BLaER1 (cell line): Measurements from ENCODE around the gene SAC3D1.
"Not testable (repeated sequence)": the region's sequence is repeated elsewhere in the genome, so short reads cannot be mapped to it uniquely, and the experiment has no call there.

Experiments used
- H3K27ac ChIP-seq: shearing (Covaris generic); formaldehyde crosslinking; 2 replicates; pipeline ENCODE4 v1.8.1; 2022
- H3K27me3 ChIP-seq: shearing (Covaris generic); formaldehyde crosslinking; 2 replicates; pipeline ENCODE4 v1.8.1; 2022
- H3K36me3 ChIP-seq: shearing (Covaris generic); formaldehyde crosslinking; 2 replicates; pipeline ENCODE4 v1.8.1; 2022
- H3K4me1 ChIP-seq: shearing (Covaris generic); formaldehyde crosslinking; 2 replicates; pipeline ENCODE4 v1.8.1; 2022
- H3K4me2 ChIP-seq: shearing (Covaris generic); formaldehyde crosslinking; 2 replicates; pipeline ENCODE4 v1.8.1; 2022
- H3K4me3 ChIP-seq: shearing (Covaris generic); formaldehyde crosslinking; 2 replicates; pipeline ENCODE4 v1.8.1; 2022
- H3K9ac ChIP-seq: shearing (Covaris generic); formaldehyde crosslinking; 2 replicates; pipeline ENCODE4 v1.8.1; 2022
- H3K9me3 ChIP-seq: shearing (Covaris generic); formaldehyde crosslinking; 2 replicates; pipeline ENCODE4 v1.8.1; 2022
- H4K20me1 ChIP-seq: shearing (Covaris generic); formaldehyde crosslinking; 2 replicates; pipeline ENCODE4 v1.8.1; 2022
- Cebpa-rat ChIP-seq: shearing (Covaris generic); IDR thresholded peaks from 2 replicates; pipeline ENCODE4 v1.8.1; 2022

SAC3D1 gene

DNA sequence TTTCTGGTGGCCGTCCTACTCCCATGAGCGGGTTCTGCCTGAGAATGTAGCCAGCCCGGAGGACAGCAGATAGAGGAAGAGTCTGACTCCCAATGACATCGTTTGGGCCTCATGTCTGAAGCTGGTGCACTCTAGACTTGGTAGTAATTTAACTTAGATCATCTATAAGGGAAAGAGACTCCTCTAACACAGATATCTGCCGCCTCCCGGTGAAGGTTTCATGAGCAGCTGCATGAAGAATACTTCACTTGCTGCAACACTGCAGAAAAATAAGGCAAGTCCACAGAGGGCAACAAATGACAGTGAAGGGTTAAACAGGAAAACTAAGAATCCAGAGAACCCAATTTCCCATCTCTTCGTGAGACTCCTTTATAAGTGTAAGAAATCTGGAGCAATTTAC is 33.0 kb upstream of the SAC3D1 start:
- Histone ChIP-seq H3K4me1 (peaks cover 3% of the 10 kb centered on the region), H3K4me2 (no peak overlapping the region), H3K9ac (no peak overlapping the region), H4K20me1 (no peaks in the 10 kb centered on the region), H3K4me3 (no peak overlapping the region), H3K27me3 (no peaks in the 10 kb centered on the region), H3K36me3 (no peaks in the 10 kb centered on the region), H3K27ac (no peak overlapping the region), H3K9me3 (no peaks in the 10 kb centered on the region)
- no peak for TF ChIP-seq Cebpa-rat

DNA sequence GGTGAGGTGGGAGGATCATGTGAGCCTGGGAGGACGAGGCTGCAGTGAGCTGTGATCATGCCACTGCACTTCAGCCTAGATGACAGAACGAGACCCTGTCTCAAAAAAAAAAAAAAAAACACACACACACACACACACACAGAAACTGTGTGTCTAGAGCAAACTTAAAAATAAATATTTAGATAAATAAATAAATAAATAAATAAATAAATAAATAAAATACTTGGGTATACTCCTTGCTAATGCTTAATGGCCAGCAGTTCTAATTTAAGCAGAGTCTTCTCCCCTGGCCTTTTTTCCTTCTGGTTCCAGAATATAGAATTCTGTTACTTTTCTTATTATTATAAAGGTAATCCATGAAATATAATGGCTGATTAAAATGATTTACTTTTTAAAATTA is 32.1 kb upstream of the SAC3D1 start:
- no peak for TF ChIP-seq Cebpa-rat
- Histone ChIP-seq H3K27me3 (no peaks in the 10 kb centered on the region), H4K20me1 (no peaks in the 10 kb centered on the region), H3K4me1 (peaks cover 7% of the 10 kb centered on the region), H3K9me3 (no peaks in the 10 kb centered on the region), H3K9ac (no peak overlapping the region), H3K4me2 (no peak overlapping the region), H3K36me3 (no peaks in the 10 kb centered on the region), H3K4me3 (no peak overlapping the region), H3K27ac (no peak overlapping the region)

DNA sequence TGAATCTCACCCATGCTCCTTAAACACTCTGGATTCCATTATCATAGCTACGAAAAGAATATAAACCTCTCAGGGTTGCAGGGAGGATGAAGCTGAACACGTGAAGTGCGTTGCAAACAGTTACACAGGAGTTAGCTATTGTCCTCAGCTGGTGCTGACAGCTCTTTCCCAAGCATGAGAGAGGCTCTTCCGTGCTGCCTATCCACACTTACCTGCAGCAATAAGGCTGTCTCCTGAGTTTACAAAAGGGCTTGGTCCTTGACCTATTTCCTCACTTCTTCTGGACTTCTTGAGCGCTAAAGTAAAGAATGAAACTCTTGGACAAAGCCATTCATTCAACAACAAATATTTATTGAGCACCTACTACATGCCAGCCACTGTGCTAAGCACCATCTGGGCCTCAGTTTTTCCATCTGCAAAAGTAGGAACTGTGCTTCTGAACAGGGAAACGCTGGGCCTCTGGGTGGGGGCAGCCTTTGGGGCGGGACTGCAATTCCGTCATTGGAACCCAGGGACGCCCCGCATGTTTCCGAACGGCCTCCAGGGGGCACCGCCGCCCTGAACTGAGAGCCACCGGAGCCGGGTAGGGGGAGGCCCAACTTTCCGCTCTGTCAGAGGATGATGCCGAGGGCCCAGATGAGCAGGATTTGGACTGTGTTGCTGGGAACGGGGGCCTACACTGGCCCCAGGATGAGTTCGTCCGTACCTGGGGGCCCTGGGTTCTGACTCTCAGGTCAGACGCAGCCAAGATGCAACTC is 27.7 kb upstream of the SAC3D1 start:
- Histone ChIP-seq H3K9ac (peak overlapping the region; percentile 86), H3K27me3 (no peaks in the 10 kb centered on the region), H3K36me3 (peaks cover 11% of the 10 kb centered on the region), H3K4me1 (peaks cover 40% of the 10 kb centered on the region), H3K4me3 (peak overlapping the region; percentile 77), H4K20me1 (no peaks in the 10 kb centered on the region; the same call in 1 of the 2 replicates), H3K27ac (peak overlapping the region; percentile 94), H3K4me2 (peak overlapping the region; percentile 92), H3K9me3 (no peaks in the 10 kb centered on the region)
- no peak for TF ChIP-seq Cebpa-rat

DNA sequence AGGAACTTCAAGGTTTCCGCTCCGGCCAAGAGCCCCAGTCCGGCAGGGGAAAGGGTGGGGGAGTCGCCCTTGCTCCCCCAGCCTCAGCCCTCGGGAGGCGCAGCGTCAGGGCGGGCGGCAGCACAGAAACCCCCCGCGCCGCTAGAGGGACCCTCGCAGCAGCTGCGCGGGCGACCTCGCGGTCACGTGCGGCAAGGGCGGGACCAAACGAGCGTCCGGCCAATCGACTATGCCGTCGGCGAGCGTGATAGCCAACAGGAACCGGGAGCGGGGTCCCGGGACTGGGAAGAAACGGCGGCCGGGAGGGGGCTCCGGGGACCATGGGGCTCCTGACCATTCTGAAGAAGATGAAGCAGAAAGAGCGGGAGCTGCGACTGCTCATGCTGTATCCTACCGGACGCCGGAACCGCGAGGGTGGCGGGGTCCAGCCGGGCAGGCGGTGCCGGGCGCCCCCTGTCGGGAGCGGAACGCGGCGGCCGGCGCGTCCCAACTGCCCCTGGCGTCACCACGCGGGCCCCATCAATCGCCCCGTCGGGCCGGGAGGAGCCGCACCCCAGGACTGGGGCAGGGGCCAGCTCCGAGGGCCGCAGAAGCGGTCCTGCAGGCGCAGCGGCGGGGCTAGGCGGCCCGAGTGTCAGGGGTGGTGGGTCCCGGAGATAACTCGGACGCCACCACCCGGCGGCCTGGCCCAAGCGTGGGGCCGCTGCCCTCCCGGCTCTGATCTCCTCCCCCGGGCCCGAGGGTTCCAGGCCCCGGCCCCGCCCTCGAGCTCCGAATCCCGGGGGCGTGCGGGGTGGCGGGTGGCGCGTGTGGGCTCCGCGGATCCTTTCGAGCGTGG is 26.9 kb upstream of the SAC3D1 start, which contains the start of gene ARL2:
ARL2 (plus strand) TSS at position 273 of the 838 bp plus-strand sequence; CDS start at position 321, 48 bp downstream.
- Histone ChIP-seq H4K20me1 (no peaks in the 10 kb centered on the region; the same call in 1 of the 2 replicates), H3K36me3 (peaks cover 19% of the 10 kb centered on the region), H3K4me1 (peaks cover 40% of the 10 kb centered on the region), H3K27me3 (no peaks in the 10 kb centered on the region), H3K4me2 (peak within 1 kb of the TSS; percentile 92), H3K9ac (peak within 1 kb of the TSS; percentile 86), H3K4me3 (peak within 1 kb of the TSS; percentile 77), H3K9me3 (no peaks in the 10 kb centered on the region), H3K27ac (peak within 1 kb of the TSS; percentile 94)
- no peak for TF ChIP-seq Cebpa-rat

DNA sequence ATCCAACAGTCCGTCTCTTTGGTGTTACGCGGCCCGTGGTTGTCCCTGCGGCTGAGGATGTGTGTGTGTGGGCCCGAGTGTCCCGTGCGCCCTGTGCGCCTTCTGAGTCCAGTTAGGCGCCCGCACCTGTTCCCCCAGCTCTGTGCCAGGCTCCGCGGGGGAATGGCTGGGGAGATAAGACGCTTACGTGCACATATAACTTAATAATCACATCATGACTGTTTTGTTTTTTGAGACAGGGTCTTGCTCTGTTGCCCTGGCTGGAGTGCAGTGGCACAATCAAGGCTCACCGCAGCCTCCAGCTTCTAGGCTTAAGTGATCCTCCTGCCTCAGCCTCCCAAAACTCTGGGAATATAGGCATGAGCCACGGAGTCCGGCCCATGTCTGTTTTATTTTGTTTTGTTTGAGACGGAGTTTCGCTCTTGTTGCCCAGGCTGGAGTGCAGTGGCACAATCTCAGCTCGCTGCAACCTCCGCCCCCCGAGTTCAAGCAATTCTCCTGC is 26.2 kb upstream of the SAC3D1 start:
- Histone ChIP-seq H4K20me1 (no peaks in the 10 kb centered on the region; the same call in 1 of the 2 replicates), H3K27me3 (no peaks in the 10 kb centered on the region), H3K27ac (peak overlapping the region; percentile 94), H3K4me1 (peaks cover 40% of the 10 kb centered on the region), H3K4me3 (peak overlapping the region; percentile 77), H3K9me3 (no peaks in the 10 kb centered on the region), H3K4me2 (peak overlapping the region; percentile 92), H3K36me3 (peaks cover 26% of the 10 kb centered on the region), H3K9ac (peak overlapping the region; percentile 86)
- TF ChIP-seq Cebpa-rat, result no peak

DNA sequence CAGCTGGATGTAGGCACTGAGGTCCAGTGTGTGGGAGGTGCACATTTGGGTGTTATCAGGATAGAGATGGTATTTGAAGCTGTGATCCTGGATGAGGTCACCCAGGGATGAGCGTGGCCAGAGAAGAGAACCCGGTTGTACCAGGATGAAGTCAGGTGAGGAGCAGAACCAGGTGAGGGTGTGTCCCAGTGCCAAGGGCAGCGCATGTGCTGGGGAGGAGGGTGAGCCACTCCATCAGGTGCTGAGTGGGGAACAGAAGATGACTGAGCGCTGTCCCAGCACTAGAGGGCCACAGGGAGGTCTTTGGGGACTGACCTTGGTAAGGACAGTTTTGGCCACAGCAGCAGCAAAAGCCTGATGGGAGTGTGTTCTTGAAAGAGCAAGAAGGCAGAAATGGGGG is 24.3 kb upstream of the SAC3D1 start:
- no peak for TF ChIP-seq Cebpa-rat
- Histone ChIP-seq H3K27ac (no peak overlapping the region), H3K4me2 (peak overlapping the region; percentile 92)

DNA sequence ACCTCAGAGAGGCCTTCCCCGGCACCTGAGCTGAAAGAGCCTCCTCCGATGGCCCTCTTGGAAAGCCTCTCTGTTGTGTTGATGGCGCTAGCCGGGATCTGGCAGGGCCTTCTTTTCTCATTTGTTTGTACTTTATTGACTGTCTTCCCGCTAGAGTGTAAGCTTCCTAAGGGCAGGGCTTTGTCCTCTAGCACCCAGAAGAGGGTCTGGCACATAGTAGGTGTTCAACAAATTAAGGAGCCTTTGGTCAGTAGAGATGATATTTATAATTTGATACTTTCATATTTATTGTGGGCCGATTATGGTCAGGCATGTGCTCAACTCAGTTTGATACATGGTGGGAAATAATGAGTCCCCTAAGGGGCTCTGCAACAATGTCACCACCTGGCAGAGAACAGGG is 23.1 kb upstream of the SAC3D1 start:
- no peak overlapping the region for H3K27ac ChIP-seq
- no peaks in the 10 kb centered on the region for H3K27me3 ChIP-seq
- no peak overlapping the region for H3K9ac ChIP-seq
- no peak overlapping the region for H3K4me2 ChIP-seq
- H3K9me3 ChIP-seq, result no peaks in the 10 kb centered on the region
- H3K4me1 ChIP-seq, result peaks cover 37% of the 10 kb centered on the region
- H4K20me1 ChIP-seq, result no peaks in the 10 kb centered on the region; the same call in 1 of the 2 replicates
- no peak overlapping the region for H3K4me3 ChIP-seq
- peaks cover 53% of the 10 kb centered on the region for H3K36me3 ChIP-seq
- TF ChIP-seq Cebpa-rat, result no peak

More for the DNA sequence above, 24.3 kb upstream of the SAC3D1 start:
- H3K36me3 ChIP-seq, result peaks cover 45% of the 10 kb centered on the region
- no peaks in the 10 kb centered on the region; the same call in 1 of the 2 replicates for H4K20me1 ChIP-seq
- H3K4me1 ChIP-seq, result peaks cover 40% of the 10 kb centered on the region
- no peak overlapping the region for H3K4me3 ChIP-seq
- 0 out of 2 replicates have a peak overlapping the region, but pooled peaks have one; percentile 28 for H3K9ac ChIP-seq
- H3K9me3 ChIP-seq, result no peaks in the 10 kb centered on the region
- H3K27me3 ChIP-seq, result no peaks in the 10 kb centered on the region

DNA sequence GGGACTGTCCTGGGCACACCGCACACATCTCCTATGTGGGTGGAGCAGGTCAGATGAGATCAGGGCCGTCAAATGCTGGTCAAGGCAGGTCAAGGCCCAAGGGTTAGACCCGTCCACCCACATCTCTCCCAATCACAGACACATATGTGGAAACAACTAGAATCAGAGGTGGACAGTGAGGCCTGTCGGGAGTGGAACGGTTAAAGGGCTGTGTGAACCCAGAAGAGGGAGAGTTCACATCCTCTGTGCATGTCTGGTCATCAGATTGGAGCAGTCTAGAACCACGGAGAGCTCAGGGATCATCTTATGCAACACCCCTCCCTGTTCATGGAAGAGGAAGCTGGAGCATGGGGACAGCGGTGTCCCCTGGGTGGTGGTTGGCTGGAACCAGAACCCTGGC is 21.2 kb upstream of the SAC3D1 start:
- Histone ChIP-seq H3K4me2 (no peak overlapping the region), H3K36me3 (peaks cover 53% of the 10 kb centered on the region), H3K27ac (no peak overlapping the region), H3K9me3 (no peaks in the 10 kb centered on the region), H3K4me1 (peaks cover 30% of the 10 kb centered on the region), H3K4me3 (no peak overlapping the region), H3K9ac (no peak overlapping the region), H4K20me1 (no peaks in the 10 kb centered on the region; the same call in 1 of the 2 replicates), H3K27me3 (no peaks in the 10 kb centered on the region)
- no peak for TF ChIP-seq Cebpa-rat

DNA sequence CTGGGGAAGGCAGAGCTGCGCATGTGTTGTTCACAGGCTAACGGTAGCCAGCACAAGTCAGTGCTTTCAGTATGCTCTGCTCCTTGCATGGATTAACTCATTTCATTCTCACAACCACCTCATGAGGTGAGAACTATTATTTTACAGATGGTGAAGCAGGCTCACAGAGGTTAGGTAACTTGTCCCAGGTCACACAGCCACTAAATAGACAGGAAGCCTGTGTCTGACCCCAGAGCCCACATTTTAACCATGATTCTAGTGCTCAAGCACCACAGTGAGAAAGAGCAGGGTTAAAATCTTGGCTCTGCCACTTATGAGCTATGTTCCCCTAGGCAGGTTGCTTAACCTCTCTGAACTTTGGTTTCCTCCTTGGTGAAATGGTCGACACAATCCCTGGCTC is 20.0 kb upstream of the SAC3D1 start:
- H3K36me3 ChIP-seq, result peaks cover 53% of the 10 kb centered on the region
- no peak for TF ChIP-seq Cebpa-rat
- H3K4me1 ChIP-seq, result peaks cover 18% of the 10 kb centered on the region
- H3K4me3 ChIP-seq, result no peak overlapping the region
- H3K9ac ChIP-seq, result no peak overlapping the region
- no peak overlapping the region for H3K4me2 ChIP-seq
- H3K27me3 ChIP-seq, result no peaks in the 10 kb centered on the region
- no peaks in the 10 kb centered on the region for H3K9me3 ChIP-seq
- H3K27ac ChIP-seq, result no peak overlapping the region
- H4K20me1 ChIP-seq, result no peaks in the 10 kb centered on the region; the same call in 1 of the 2 replicates

DNA sequence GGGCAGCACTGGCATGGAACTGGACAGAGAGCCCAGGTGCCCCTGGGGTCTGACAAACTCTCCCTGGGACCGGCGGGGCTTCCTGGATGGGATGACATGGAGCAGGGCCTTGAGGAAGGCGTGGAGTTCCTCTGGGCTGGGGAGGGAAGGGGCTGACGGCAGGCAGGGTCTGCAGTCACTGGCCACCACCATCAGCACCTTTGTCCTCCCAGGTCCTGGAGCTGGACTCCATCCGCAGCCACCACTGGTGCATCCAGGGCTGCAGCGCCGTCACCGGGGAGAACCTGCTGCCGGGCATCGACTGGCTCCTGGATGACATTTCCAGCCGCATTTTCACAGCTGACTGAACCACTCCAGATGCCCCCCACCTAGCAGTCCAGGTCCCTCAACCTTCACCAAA is 19.5 kb upstream of the SAC3D1 start:
- H3K4me1 ChIP-seq, result peaks cover 13% of the 10 kb centered on the region
- TF ChIP-seq Cebpa-rat, result no peak
- peaks cover 53% of the 10 kb centered on the region for H3K36me3 ChIP-seq
- no peak overlapping the region for H3K4me2 ChIP-seq
- no peaks in the 10 kb centered on the region; the same call in 1 of the 2 replicates for H4K20me1 ChIP-seq
- H3K4me3 ChIP-seq, result no peak overlapping the region
- H3K9me3 ChIP-seq, result no peaks in the 10 kb centered on the region
- no peak overlapping the region for H3K27ac ChIP-seq
- H3K9ac ChIP-seq, result 0 out of 2 replicates have a peak overlapping the region, but pooled peaks have one; percentile 10
- H3K27me3 ChIP-seq, result no peaks in the 10 kb centered on the region

DNA sequence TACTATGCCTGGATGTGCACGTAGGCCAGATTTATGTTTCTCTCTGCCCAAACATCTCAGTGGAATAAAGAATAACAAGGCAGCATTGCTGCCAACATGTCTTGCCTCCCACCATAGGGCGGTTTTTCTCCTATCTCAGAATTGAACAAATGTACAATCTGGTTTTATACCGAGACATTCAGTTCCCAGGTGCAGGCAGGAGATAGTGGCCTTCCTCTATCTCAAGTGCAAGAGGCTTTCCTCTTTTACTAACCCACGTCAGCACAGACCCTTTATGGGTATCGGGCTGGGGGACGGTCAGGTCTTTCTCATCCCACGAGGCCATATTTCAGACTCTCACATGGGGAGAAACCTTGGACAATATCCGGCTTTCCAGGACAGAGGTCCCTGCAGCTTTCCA is 17.5 kb upstream of the SAC3D1 start:
- not testable (repeated sequence) for H3K9ac ChIP-seq, H4K20me1 ChIP-seq, H3K9me3 ChIP-seq, H3K4me2 ChIP-seq, H3K4me3 ChIP-seq, H3K27ac ChIP-seq, H3K27me3 ChIP-seq
- H3K4me1 ChIP-seq, result peaks cover 14% of the 10 kb centered on the region
- peaks cover 40% of the 10 kb centered on the region for H3K36me3 ChIP-seq
